NOMO-1 treated with dmso at 0.1 percent for 144 hours (cell line): ENCODE measurements around the gene G6PC3.
"Not testable (repeated sequence)": the region's sequence is repeated elsewhere in the genome, so short reads cannot be mapped to it uniquely, and the experiment has no call there.

Experiments used
- DNase-seq: peaks from one replicate; lab custom pipeline; 2025; ENCODE audit not compliant: unreplicated experiment; lab: John Stamatoyannopoulos, UW

G6PC3 gene

DNA sequence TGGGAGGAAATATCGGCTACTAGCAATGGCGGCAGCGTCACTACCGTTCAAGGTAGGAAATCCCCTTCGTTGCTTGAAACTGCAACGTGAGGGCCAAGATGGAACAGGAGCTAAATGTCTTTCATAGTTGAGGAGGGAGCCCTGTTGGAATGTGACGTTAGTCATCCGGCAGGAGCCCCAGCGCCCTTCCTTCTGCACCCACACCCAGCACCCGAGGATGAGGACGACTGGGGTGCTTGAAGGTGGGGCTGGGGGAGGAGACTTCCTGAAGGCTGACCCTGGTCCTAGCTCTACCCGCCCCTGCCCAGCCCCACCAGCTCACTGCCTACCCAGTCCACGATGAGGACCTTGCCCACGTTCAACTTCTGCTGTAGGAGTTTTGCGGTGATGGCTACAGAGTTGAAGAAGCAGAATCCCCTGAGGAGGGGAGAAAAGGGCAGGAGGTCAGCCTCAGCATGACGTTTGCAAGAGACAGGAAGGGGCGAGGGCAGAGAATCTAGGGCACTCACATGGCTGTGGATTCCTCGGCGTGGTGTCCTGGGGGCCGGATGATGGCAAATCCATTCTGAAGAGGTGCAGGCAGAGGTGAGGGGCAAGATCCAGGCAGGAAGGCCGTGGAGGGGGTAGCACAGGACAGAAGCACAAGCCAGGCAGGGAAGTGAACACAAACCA is 11.9 kb downstream of the G6PC3 start:
- DNase-seq: no peak

DNA sequence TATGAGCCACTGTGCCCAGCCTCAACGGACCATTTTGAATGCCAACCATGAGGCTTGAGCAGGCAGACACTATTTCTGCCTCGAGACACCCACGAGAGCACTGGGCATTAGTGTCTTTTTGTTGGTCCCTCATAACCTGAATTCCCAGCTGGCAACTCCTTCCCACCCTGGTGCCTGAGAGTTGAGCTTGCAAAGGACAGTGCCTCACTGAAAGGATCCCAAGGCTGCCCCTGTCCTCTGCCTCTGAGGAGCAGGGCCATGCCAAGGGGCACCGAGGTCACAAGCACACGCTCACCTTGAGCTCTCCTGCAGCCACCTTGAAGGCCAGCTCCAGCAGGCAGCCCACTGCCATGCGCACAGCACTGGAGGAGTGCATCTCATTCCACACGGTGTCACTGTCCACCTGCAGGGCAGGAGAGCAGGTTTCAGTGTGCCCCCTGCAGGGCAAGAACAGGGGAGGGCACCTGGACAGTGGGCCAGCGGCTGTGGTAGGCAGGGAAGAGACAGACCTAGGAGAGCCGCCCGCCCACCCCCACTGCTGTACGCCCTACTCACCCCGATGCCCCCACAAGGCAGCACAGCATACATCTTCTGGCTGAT is 12.8 kb downstream of the G6PC3 start:
- DNase-seq: no peak

DNA sequence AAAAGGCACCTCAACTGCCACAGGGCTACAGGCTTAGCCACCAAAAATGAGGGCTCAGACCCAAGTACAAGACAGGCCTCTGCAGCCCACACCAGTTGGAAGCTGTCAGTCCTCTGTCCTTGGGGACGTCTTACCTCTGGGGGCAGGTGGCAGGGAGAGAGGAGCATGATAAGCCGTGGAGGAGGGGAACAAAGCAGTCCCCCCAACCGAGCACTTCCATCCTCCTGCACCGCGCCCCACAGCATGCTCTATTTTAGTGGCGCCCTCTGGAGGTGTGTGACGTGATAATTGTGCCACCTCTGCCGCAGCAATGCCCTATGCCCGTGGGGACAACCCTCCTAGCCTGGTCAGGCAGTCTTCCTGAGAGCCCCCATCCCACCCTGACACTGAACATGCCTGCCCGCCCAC is 13.6 kb downstream of the G6PC3 start:
- DNase-seq: no peak

DNA sequence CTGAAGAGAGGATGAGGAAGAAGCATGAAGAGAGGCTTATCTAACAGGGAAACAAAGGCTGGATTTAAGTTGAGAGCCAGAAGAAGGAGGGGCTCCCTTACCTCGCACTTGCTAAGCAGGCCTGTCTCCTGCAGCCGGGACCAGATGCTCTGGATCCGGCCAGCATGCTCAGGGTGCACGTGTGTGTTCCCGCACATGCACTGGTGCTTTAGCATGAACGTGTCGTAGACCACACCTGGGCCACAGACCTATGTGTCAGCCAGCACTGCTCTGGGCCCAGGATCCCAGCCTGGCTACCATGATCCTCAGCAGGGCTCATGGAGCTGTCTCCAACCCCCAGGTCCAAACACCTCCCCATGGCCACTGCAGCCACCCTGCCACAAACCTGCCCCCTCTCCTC is 14.4 kb downstream of the G6PC3 start:
- DNase-seq: no peak

DNA sequence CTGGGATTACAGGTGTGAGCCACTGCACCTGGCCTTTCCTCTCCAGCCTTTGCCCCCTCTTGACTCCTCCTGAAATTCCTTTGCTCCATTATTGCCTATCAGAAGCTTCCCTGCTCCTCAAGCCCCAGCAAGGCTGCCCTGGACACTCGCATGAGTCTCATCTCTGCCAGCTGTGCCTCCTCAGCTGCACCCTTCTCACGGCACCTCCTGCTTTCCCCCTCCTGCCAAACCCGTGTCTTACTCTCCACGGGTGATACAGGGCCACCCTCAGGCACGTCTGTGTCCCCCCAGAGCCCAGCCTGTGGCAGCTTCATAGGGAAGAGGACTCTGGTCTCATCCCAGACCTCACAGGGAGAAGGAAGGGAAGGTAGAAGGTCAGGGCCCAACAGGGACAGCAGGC is 15.4 kb downstream of the G6PC3 start:
- no peak for DNase-seq

DNA sequence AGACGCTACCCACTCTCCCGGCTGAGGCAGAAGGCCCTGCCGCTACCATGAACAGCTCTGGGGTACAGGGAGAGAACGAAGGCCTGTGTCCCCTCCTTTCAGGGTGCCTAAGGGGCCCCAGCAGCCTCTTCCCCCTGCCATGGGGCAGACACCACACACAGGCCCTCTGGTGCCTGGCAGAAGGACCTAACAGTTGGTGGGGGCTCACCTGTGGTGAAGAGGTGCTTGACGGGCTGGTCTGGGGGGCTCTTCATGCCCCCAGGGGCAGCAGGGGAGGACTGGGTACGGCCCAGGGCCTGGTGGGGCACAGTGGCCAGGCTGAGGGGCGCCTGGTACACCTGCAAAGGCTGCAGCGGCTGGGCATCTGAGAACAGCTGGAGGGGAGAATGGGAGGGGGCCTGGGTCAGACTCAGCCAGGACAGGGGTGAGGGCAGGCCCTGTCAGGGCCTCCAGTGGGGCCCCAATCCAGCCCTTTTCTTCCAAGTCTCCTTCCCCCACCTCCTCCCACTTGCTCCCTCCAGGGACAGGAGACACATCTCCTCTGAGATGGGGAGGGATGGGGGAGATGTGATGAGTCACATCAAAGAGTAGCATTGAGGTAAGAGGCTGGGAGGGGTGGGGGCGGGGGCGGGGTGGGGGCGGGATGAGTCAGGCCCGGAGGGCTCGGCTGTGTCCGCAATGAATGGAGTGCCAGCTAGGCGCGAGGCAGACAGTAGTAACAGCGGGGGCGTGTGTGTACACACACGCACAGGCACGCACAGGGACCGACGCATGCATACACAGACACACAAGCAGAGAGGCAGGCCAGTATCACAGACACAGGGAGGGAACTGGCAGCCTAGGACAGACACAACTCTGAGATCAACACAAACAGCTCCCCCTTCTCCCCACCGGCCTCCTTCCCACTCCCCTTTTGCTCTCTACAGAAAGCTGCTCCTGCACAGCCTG is 16.1 kb downstream of the G6PC3 start:
- no peak for DNase-seq

DNA sequence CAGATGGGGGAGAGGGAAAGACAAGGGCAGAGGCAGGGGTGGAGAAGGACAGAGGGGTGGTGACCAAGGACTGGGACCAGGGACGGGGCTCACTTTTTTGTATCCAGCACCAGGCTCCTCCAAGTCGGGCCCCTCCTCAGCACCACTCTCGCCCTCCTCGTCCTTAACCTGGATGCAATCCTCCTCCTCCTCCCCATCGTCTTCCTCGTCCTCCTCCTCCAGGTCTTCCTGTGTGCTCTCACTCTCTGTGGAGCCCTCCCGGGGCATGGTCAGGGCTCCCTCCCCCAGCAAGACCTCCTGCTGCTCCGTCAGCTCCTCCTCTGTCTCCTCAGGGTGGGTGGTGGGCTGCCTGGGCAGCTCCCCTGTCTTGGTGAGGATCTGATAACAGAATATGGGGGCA is 16.8 kb downstream of the G6PC3 start:
- DNase-seq: no peak

DNA sequence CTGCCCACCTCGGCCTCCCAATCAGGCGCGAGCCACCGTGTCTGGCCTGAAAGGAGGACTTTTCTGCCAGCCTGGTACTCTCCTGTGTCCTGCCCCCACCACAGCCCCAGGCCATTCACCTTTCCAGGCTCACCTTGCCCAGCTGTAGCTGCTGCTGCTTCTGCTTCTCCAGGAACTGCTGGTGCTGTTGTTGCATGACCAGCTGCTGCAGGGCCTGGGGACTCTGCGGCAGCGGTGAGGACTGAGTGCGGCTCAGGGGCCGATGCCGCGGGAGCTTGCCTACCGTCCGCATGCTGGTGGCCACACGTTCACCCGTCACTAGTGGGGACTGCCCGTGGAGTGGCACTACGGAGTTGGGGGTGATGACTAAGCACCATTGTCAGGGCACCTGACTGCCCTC is 17.7 kb downstream of the G6PC3 start:
- no peak for DNase-seq

DNA sequence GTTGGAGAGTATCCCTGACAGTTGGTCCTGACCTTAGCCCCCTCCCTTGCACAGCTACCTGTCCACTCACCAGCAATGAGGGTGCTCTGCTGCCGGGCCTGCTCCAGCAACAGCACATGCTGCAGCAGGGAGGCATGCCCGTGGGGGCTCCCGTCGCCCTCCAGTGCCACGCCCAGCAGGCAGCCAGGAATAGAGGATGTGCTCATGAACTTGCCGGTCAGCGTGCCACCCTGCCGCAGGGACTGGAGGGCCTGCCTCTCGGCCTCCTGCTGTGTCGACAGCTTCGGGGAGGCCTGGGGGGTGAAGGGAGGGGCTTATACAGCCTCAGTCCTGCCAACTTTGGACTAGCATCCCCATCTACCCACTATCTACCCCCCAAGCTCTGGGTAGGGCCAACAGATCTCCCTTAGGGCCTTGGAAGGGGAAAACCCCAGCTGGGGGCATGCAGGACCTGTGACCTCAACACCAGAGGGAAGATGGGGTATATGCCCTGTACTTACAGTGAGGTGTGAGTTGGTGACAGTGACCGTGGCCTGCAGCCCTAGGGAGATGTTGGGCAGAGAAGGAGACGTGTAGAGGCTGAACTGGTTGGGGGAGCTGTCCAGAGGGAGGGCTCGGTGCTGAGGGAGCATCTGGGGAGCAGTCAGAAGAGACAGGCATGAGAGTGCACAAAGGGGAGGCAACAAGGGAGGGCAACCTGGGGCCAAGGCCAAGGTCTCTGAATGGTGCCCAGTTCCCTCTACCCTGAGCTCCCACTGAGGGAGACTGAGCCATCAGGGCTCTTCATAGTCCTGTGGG is 20.9 kb downstream of the G6PC3 start:
- no peak for DNase-seq

DNA sequence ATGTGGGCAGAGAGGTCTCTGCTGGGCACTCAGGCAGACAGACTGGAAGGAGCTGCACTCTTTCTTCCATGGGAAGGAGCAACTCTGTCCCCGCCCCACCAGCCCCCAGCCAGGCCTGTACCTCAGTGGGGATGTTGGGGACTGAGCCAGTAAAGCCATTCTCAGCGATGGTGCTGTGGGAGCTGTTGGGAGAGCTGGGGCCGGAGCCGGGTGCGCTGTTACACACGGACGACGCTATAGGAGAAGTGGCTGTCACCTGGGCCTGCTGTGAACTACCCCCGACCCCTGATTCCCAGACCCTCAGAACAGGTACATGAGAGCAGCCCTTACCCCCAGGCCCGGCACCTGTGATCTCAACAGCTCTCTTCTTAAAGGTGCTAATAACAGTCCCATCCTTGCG is 21.5 kb downstream of the G6PC3 start:
- DNase-seq: no peak

DNA sequence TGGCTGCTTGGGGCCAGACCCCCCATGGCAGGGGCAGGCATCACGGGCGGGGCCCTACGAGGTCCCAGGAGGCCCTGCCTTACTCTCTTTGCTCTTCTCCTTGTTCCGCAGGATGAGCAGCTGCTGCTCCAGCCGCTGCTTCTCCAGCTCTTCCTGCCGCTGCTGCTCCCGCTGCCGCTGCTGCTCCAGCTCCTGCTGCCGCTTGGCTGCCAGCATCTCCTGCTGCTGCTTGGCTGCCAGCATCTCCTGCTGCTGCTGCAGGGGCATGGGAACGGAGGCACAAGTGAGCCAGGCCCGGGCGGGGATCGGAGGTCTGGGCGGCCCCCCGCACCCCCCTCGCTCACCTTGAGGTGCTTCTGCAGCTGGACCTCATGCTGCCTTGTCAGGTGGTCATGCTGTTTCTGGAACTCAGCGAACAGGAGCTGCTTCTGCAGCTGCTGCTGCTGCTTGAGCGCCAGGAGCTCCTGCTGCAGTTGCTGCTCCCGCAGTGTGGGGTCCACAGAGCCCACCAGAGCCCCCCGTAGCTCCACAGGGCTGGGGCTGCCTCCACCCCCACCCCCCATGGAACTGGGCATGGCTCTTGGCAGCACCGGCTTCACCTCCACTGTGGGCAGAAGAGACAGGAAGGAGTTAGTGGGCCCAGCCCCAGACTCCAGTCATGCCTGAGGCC is 22.8 kb downstream of the G6PC3 start:
- DNase-seq: no peak

DNA sequence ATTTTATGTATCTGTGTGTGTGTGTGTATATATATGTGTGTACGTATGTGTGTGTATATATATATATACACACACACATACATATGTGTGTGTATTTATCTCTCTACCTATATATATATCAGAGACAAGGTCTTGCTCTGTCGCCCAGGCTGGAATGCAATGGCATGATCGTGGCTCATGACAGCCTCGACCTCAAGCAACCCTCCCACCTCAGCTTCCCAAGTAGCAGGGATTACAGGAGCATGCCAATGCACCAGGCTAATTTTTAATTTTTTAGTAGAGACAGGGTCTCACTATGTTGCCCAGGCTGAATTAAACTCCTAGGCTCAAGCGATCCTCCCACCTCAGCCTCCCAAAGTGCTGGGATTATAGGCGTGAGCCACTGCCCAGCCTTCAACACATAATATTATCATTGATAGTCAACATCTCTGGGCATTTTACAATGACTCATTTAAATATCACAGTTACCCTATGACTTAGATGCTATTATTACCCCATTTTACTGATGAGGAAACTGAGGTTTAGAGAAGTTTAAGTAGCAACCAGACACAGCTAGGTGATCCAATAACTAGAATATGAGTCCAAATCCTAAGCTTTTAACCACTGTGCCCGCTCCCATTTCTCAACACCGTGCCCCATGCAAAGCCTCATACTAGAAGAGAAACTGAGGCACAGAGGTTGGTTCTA is 24.3 kb downstream of the G6PC3 start:
- no peak for DNase-seq

DNA sequence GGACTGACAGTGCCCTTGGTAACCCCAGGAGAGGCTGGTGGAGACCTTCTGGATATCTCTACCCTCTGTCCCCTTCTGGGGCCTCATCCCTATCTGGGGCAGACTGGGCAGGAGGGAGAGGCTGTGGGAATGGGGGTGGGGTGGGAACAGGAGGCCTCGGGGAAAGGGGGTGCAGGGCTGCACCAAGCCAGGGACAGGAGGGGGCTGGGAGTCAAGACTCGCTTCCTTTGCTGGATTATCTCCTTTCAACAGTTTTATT is 24.8 kb downstream of the G6PC3 start:
- no peak for DNase-seq

DNA sequence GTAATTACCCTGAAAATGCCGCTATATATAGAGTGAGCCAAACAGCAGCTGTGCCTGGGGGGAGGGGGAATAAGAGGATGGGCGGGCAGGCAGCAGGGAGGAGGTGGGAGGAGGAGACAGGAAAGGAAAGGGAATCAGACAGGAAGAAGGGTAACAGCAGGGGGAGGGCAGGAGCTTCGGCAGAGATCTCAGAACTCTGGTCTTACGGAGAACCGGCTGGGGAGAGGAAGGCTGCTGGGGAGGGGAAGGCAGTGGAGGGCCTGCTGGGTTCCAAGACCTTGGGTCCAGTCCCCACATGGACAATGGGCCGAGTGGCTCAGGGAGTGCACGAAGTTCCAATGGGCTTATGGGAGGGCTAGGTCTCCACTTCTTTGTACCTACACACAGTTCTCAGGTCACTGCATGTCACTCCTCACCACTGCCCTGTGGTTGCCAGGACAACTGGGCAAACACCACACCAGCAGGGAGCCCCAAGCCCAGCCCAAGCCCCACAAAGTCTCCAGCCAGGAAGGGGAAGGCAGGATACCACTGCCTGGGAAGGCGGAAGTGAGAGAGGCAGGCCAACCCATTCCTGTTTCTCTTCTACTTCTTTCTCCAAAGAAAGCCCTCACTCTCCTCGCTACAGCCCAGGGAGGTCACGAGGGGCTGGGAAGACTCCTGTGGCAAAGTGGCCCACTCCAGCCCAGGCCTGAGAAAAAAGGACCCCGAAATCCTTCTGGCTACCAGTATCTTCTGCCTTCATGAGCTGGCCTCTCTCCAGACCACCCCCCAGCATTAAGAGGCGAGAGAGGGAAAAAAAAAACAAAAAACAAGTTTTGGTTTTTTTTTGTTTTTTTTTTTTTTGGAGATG is 25.3 kb downstream of the G6PC3 start:
- DNase-seq: peak; percentile 60

DNA sequence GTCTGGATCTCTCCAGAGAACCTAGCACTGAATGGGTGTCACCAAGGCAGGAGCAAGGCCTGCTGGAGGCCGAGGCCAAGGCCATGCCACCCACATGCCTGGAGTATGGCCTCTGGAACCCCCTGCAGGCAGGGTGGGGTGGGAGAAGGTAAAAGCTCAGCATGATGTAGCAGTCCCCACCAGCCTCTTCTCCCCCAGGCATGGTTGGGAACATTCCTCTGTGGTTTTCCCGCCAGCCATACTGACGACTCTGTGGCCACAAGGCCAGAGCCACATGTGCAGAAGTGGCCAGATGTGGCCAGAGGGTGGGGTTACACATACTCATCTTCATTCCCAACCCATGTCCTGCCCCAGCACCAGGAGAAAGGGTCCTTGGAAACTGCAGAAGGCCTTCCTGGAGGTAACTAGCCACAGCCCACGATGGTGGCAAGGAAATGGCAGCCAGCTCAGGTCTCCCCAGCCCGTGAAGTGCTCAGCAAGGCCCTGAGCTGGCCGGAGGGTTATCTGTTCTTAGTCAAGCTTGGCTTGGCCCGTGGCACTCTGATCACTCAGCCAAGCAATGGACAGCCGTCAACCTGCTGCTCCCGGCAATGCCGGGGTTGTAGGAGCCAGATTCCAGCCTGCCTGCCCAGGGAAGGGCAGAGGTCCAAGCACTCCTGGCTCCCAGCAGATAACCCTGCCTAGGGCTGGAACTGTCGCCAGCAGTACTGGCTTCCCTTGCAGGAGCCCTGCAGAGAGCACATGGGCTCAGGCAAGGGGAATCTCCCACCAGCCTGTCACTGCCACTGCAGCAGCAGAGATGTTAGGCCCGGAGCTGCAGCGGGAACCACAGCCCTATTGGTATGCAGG is 26.8 kb downstream of the G6PC3 start:
- no peak for DNase-seq

DNA sequence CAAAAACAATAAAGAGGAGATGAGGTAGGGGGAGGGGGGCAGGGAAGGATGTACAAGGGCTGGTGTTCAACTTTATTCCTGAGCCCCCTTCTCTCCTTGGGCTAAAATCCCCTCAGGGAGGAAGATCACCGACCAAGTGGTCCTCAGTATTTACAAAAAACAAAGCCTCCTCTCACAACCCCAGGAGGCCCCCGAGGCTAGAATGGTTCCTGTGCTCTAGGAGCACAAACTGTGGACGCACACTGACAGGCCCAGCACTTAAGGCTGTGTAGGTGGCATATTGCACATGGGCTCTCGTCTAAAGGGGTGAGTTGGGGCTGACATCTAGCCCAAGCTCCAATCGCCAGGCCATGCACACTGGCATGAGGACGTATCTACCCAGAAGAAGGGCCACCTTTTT is 31.3 kb downstream of the G6PC3 start:
- DNase-seq: not testable (repeated sequence)

DNA sequence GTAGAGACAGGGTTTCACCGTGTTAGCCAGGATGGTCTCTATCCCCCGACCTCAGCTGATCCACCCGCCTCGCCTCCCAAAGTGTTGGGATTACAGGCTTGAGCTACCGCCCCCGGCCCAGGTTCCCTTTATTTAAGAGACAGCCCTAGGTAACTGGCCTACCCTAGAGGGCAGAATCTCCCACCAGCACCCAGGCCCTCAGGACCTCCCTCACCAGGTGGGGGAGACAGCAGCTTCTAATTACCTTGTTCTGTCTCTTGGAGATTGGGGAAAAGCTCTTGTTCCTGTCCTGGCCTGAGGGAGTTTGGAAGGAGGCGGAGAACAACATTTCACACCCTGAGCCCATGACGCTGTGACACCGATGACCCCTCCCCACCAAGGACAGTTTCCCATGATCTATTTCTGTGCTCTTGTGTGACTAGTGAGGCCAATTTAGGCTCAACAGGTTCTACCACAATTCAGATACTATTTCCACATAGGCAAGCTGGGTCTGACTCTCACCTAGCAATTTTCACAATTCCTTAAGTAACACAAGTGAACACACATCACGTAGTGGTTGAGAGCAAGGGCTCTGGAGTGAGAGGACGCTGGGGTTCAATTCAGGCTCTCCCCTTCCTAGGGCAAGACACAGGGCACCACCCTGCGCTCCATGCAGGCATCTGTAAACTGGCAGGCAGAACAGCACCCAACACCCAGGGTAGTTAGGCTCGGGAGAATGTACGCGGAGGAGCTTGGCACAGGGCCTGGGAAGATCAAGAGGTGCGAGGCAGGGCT is 32.5 kb downstream of the G6PC3 start:
- no peak for DNase-seq

DNA sequence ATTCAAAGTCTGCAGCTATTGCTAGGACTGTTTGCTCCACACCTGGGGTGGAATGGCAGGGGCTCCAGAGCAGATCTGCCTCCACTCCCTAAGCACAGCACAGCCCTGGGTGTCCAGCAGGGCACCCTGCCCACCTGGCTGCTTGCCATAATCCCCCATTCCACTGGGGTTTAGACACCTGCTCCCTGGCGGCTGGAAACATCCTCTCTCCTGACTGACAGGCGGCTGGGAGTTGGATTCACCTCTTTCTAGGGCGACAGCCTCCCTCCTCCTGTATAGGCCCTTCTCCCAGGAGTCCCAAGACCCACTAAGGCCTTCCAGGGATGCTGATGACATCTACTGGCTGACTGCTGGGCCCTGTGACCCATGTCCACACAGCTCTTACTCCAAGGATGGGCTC is 34.9 kb downstream of the G6PC3 start:
- DNase-seq: no peak
